Sciatic nerve (tissue), 2 donors: ENCODE results near the gene VTN. TPM values are rescaled to one million over a fixed set of nuclear protein-coding genes. Genes with fewer than 3 reads are reported as not detected.
A peak's percentile ranks its signal among the peaks of the same experiment; 100 is the strongest.

Experiments used
- ATAC-seq: fragments of 200-7000 bp; cut with Tn5 transposase; one replicate; pipeline ENCODE4 v1.9.1; 2020; ENCODE audit warnings: mild to moderate bottlenecking, moderate library complexity
- DNase-seq: peaks from one replicate; pipeline ENCODE4 v3.0.0-alpha.2; 2020; ENCODE audit warnings: low spot score
- intact Hi-C: fragments of 100-400 bp; cut with DNase I; formaldehyde crosslinking; loops from one replicate; pipeline ENCODE4 v1.14.2; 2022
- total RNA-seq: library from RNA; stranded (reverse); fragmentation: NEBNext Ultra II Directional; extraction: Animal tissue kit (Norgen Biotek cat#: 25700); gene quantifications from one replicate; pipeline ENCODE4 v1.2.1, GENCODE V29; 2021
- donor health status: DM: no; HTN: no; CAD: no.
- donor health status: DM: no; HTN: no; CAD: no.

VTN gene
- total RNA-seq, 1 donor from 2014 or later = 2.1 TPM

GRCh38 chr17:28397275-28397674 lies 27.2 kb upstream of the VTN start:
- no peak for DNase-seq
- intact Hi-C loops = no loop called here
- ATAC-seq = no peak

GRCh38 chr17:28396635-28397239 lies 26.6 kb upstream of the VTN start:
- DNase-seq (no peak), ATAC-seq (no peak)
- intact Hi-C loops = no loop called here

DNA sequence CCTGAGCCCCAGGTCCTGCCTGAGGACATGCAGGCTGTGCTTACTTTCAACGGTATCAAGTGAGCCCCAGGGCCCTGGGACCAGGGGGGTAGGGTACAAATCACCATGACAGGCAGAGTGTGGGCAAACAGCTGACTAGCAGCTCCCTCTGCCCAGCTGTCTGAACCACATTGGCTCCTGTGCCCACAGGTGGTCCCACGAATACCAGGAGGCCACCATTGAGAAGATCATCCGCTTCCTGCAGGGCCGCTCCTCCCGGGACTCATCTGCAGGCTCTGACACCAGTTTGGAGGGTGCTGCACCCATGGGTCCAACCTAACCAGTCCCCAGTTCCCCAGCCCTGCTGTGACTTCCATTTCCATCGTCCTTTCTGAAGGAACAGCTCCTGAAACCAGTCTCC lies 25.9 kb upstream of the VTN start:
- no peak for DNase-seq
- ATAC-seq = no peak
- intact Hi-C loops = no loop called here

GRCh38 chr17:28395426-28395825 lies 25.3 kb upstream of the VTN start:
- no peak for ATAC-seq
- no peak for DNase-seq
- intact Hi-C loops = no loop called here

DNA sequence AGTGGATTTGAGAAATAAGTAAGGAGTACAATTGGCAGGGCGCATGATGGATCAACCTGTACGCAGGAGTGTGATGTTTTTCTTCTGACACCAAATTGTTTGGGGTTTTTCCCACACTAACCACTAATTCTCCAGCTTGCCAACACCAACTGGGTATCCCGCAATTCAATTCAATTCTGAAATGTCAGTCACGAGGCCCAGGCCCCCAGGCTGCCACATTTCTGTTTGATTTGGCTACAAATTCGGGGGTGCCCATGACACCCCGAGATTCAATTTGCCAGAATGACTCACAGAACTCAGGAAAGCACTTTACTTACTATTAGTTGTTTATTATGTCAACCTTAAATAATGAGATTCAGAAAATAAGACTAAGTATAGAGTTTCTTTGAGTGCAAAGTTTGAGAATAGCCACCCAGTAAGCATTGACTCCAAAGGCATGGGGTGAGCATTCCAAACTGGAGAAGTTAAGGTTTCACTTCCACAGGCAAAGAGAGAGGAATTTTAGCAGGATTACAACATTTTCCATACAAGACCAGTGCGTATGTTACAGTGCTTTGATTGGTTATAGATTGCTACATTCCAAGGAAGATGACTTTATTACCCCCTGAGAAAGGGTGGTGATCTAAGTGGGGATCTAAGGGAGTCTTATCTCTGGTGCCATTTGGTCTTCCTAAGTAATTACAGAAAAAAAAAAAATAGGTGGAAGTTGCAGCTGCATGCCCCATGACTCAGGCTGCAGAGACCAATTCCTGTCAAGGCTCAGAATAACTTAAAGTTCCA lies 24.4 kb upstream of the VTN start:
- intact Hi-C loops = no loop called here
- no peak for ATAC-seq
- no peak for DNase-seq

DNA sequence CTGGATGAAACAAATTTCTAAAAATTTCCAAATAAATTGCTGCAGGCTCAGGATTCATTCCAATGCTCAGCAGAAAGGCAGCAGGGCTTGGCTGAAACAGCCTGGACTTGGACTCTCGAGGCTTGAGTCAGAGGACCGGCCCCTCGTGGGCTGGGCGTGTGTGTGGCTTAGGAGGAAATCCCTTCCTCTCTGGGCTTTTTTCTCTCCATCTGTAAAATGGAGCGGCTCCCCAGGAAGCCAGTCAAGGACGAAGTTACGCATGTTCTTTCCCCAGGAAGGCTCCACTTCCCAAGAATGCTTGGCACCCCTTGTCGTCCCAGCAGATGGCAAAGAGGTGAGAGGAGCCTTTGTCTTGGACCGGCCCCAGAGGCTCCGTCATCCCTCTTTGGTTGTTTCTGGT lies 22.4 kb upstream of the VTN start:
- intact Hi-C loops = no loop called here
- DNase-seq = no peak
- peak; percentile 30 for ATAC-seq

- intact Hi-C loops = no loop called here
- DNase-seq (no peak), ATAC-seq (no peak)
Measured at GRCh38 chr17:28391401-28391800, 21.3 kb upstream of the VTN start.

DNA sequence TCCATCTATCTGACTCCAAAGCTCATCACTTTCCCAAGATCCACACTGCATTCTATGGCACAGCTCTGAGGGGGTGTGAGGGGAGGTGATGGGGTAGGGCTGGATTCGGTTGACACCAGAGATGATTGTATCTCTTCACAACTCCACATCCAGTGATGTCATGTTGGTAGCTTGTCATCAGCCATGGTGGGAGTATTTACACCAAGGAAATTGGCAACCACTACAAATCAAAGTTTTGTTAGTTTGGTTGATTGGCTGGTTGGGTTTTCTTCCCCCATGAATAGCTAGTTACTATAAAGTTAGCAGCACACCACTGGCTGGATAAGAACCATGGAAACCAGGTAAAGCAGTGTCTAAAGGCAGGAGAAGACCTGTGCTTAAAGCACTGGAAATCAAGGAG lies 20.9 kb upstream of the VTN start:
- intact Hi-C loops = no loop called here
- ATAC-seq = no peak

DNA sequence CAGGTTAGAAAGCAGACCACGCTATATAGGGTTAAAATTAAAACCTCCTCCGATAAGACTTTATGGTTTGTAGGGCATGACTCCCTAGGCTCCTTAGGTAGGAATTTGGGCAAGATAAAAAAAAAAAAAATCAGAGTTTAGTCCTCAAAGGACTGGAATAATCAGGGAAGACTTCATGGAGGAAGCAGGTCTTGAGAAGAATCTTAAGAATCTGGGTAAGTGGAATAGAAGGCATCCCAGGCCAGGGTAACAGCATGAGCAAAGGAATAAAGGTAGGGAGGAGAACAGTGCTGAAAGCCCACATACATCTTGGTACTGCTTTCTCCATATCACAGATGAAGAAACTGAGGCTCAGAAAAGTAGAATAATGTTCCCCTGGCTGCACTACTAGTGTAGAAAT lies 20.5 kb upstream of the VTN start:
- intact Hi-C loops = no loop called here
- no peak for ATAC-seq
- no peak for DNase-seq

More for the DNA sequence above, 20.9 kb upstream of the VTN start:
- DNase-seq = no peak

DNA sequence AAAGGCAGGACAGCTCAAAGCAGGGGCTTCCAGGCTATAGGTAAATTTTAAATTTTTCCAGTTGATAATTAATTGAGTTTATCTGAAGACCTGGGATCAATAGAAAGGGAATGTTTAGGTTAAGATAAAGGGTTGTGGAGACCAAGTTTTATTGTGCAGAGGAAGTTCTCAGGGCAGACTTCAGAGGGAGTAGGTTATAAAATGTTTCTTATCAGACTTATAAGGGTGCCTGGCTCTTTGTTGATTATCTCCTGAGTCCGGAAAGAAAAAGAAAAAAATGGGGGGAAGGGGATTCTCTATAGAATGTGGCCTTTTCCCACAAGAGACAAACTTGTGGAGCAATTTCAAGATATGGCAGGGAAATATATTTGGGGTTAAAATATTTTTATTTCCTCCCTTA lies 20.0 kb upstream of the VTN start:
- no peak for ATAC-seq
- DNase-seq = no peak
- intact Hi-C loops = no loop called here

DNA sequence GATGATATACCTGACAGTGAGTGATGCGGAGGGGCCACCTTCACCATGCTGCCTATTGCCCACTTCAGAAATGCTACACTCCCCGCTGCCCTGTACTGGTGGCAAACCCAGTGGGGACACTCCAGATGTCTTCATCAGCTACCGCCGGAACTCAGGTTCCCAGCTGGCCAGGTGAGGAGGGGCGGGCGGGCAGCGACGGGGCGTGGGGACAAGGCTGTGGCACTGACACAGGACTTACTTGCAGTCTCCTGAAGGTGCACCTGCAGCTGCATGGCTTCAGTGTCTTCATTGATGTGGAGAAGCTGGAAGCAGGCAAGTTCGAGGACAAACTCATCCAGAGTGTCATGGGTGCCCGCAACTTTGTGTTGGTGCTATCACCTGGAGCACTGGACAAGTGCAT lies 18.0 kb upstream of the VTN start:
- no peak for ATAC-seq
- no peak for DNase-seq
- intact Hi-C loops = no loop called here

- DNase-seq = no peak
- intact Hi-C loops = no loop called here
- ATAC-seq = no peak
Measured at GRCh38 chr17:28386391-28386790, 16.3 kb upstream of the VTN start.

- DNase-seq = no peak
- intact Hi-C loops = no loop called here
- no peak for ATAC-seq
Measured at GRCh38 chr17:28385406-28385805, 15.3 kb upstream of the VTN start.

GRCh38 chr17:28385037-28385400 lies 14.9 kb upstream of the VTN start:
- no peak for ATAC-seq
- no peak for DNase-seq
- intact Hi-C loops = no loop called here

DNA sequence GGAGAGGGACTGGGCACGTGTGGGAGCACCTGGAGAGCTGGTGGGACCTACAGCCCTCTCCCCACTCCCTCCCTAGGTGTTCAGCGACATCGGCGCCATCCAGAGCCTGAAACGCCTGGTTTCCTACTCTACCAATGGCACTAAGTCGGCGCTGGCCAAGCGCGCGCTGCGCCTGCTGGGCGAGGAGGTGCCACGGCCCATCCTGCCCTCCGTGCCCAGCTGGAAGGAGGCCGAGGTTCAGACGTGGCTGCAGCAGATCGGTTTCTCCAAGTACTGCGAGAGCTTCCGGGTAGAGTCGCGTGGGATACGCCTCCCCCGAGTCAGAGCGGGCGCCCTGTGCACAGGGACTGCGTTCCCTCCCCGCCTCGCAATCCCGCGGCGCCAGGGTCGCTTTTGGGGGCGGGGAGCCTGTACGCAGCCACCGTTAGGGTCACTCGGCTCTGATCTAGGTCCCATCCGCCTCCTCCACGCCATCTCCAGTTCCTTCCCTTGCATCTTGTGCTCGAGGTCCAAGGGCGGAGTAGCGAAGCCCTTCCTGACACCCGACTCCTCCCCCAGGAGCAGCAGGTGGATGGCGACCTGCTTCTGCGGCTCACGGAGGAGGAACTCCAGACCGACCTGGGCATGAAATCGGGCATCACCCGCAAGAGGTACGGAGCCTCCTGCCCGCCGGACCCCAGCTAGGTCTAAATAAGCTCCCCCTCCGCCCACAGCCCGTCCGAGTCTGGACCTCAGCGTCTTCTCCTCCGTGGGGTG lies 14.4 kb upstream of the VTN start:
- DNase-seq = no peak
- peak; percentile 79 for ATAC-seq

GRCh38 chr17:28381141-28381825 lies 11.2 kb upstream of the VTN start:
- intact Hi-C loops = no loop called here
- ATAC-seq (no peak), DNase-seq (no peak)

More for the DNA sequence above, 14.4 kb upstream of the VTN start:
- intact Hi-C loops = no loop called here

- no peak for DNase-seq
- intact Hi-C loops = no loop called here
- no peak for ATAC-seq
Measured at GRCh38 chr17:28379814-28380801, 10.0 kb upstream of the VTN start.

GRCh38 chr17:28372945-28373274 lies 2.8 kb upstream of the VTN start:
- intact Hi-C loops = no loop called here
- no peak for DNase-seq
- no peak for ATAC-seq
